Measurements from ENCODE around the gene TPM2. TPM values are rescaled to one million over a fixed set of nuclear protein-coding genes. Genes with fewer than 3 reads are reported as not detected.

The TPM2 gene
- total RNA-seq, 3 donors from 2014 or later (not counting 1 experiment from before 2014, with no cell fraction given) = 20.9 to 23.8 (median 22.9) TPM

DNA sequence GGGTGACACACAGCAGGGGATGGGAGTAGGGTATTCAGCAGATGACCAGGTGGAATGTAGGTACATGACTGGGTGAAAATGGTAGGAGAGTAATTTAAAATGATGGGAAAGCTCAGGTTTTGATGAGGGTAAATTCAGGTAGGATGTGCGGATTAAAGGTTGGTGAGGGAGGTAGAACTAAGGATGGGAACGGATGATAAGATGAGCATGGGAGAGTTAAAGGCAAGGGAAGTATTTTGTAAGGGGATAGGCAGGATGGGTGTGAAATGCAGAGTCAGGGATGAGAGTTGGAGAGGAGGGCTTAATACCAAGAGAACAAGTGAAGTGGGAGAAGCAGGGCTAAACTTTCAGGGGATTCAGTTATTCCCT lies 40.7 kb upstream of the TPM2 start:
- intact Hi-C loops (cut with micrococcal nuclease) = loop anchor here (5.0 kb wide), 1 partner anchor 113 kb away; the partner anchor contains the start of gene CD72
- H3K27me3 ChIP-seq (ENCODE audit: control insufficient read depth, insufficient read depth, low read length) = no peaks in the 10 kb centered on the region
- H3K4me3 ChIP-seq (ENCODE audit: low read length) = peak overlapping the region; percentile 88
- DNase-seq = no peak
- no peak for ATAC-seq
- peak overlapping the region; percentile 88 for H3K27ac ChIP-seq (ENCODE audit: low read length)
- H3K9me3 ChIP-seq (ENCODE audit: control insufficient read depth, insufficient read depth, low read length) = no peaks in the 10 kb centered on the region
- no peak for TF ChIP-seq CTCF (IDR thresholded peaks at IDR 0.05)
- H3K36me3 Mint-ChIP-seq = no peaks in the 10 kb centered on the region
- no peak overlapping the region for H3K27ac Mint-ChIP-seq
- WGBS (ENCODE audit: insufficient coverage) = 85% methylated on average over 2 of the region's 2 CpGs
- H3K4me3 Mint-ChIP-seq = no peak overlapping the region
- peaks cover 62% of the 10 kb centered on the region for H3K4me1 ChIP-seq (ENCODE audit: control insufficient read depth, insufficient read depth, low read length)
- H3K4me1 Mint-ChIP-seq = peaks cover 16 to 18% of the 10 kb centered on the region in 2 donors
- H3K9me3 Mint-ChIP-seq = no peaks in the 10 kb centered on the region
- H3K36me3 ChIP-seq (ENCODE audit: control insufficient read depth, insufficient read depth, low read length) = peaks cover 14% of the 10 kb centered on the region
- no peaks in the 10 kb centered on the region for H3K27me3 Mint-ChIP-seq (ENCODE audit: low read depth in 2 of 2)

- H3K9me3 ChIP-seq (ENCODE audit: control insufficient read depth, insufficient read depth, low read length) = no peaks in the 10 kb centered on the region
- no peaks in the 10 kb centered on the region for H3K27me3 Mint-ChIP-seq (ENCODE audit: low read depth in 2 of 2)
- peak overlapping the region; percentile 13 for H3K4me3 ChIP-seq (ENCODE audit: low read length)
- intact Hi-C loops (cut with micrococcal nuclease) = loop anchor here (5.0 kb wide), 1 partner anchor 113 kb away; the partner anchor contains the start of gene CD72
- H3K4me3 Mint-ChIP-seq = no peak overlapping the region
- peaks cover 19 to 20% of the 10 kb centered on the region in 2 donors for H3K4me1 Mint-ChIP-seq
- ATAC-seq (peak in 1 of 3 donors; percentile 21), DNase-seq (peak in 1 of 2 donors; percentile 72)
- under 1% methylated on average over 6 of the region's 6 CpGs for WGBS (ENCODE audit: insufficient coverage)
- H3K9me3 Mint-ChIP-seq = no peaks in the 10 kb centered on the region
- H3K4me1 ChIP-seq (ENCODE audit: control insufficient read depth, insufficient read depth, low read length) = peaks cover 62% of the 10 kb centered on the region
- H3K36me3 Mint-ChIP-seq = peaks cover under 1% of the 10 kb centered on the region
- peak; percentile 35 for TF ChIP-seq CTCF (IDR thresholded peaks at IDR 0.05)
- no peak overlapping the region for H3K27ac Mint-ChIP-seq
- no peaks in the 10 kb centered on the region for H3K27me3 ChIP-seq (ENCODE audit: control insufficient read depth, insufficient read depth, low read length)
- H3K27ac ChIP-seq (ENCODE audit: low read length) = peak overlapping the region; percentile 88
- peaks cover 14% of the 10 kb centered on the region for H3K36me3 ChIP-seq (ENCODE audit: control insufficient read depth, insufficient read depth, low read length)
Observed at GRCh38 chr9:35729700-35730485, 40.2 kb upstream of the TPM2 start.

DNA sequence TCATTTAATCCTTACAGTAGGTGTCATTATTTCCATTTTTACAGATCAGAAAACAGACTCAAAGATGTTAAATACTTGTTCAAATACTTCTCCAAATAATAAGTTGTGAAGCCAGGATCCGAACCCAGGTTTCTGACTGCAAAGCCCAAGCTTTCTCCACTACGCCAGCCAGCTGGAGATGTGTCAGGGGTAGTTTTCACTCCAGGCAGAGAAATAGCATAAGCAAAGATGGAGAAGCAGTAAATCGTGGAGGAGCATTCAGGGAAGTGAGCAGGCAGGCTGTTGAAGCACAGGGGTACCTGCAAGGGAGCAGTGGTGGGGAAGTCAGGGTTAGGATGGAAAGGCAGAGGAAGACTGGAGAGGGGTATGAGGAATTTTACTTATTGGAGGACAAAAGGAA lies 39.4 kb upstream of the TPM2 start:
- 53% methylated on average over 3 of the region's 3 CpGs for WGBS (ENCODE audit: insufficient coverage)
- ATAC-seq (no peak), DNase-seq (no peak)
- H3K27me3 Mint-ChIP-seq (ENCODE audit: low read depth in 2 of 2) = no peaks in the 10 kb centered on the region
- no peaks in the 10 kb centered on the region for H3K9me3 ChIP-seq (ENCODE audit: control insufficient read depth, insufficient read depth, low read length)
- no peak overlapping the region for H3K27ac Mint-ChIP-seq
- no peak overlapping the region for H3K4me3 Mint-ChIP-seq
- intact Hi-C loops (cut with micrococcal nuclease) = no loop called here
- H3K27me3 ChIP-seq (ENCODE audit: control insufficient read depth, insufficient read depth, low read length) = no peaks in the 10 kb centered on the region
- peaks cover 62% of the 10 kb centered on the region for H3K4me1 ChIP-seq (ENCODE audit: control insufficient read depth, insufficient read depth, low read length)
- no peak for TF ChIP-seq CTCF (IDR thresholded peaks at IDR 0.05)
- peak overlapping the region; percentile 88 for H3K27ac ChIP-seq (ENCODE audit: low read length)
- no peaks in the 10 kb centered on the region for H3K9me3 Mint-ChIP-seq
- H3K36me3 ChIP-seq (ENCODE audit: control insufficient read depth, insufficient read depth, low read length) = peaks cover 17% of the 10 kb centered on the region
- H3K4me3 ChIP-seq (ENCODE audit: low read length) = peak overlapping the region; percentile 13
- H3K4me1 Mint-ChIP-seq = peaks cover 26 to 27% of the 10 kb centered on the region in 2 donors
- peaks cover 8% of the 10 kb centered on the region for H3K36me3 Mint-ChIP-seq

All from natural killer cell (primary cell).